Fibroblast of skin of abdomen (primary cell): ENCODE results near the gene FGD3.
A peak's percentile ranks its signal among the peaks of the same experiment; 100 is the strongest.
"Not testable (repeated sequence)": the region's sequence is repeated elsewhere in the genome, so short reads cannot be mapped to it uniquely, and the experiment has no call there.

Source experiments
- DNase-seq: peaks from one replicate; pipeline ENCODE4 v3.0.0-alpha.2; 2013

FGD3 gene

GRCh38 chr9:92978345-92978875, 31.1 kb downstream of the FGD3 start:
- DNase-seq = no peak

- DNase-seq = no peak
These were observed 32.1 kb downstream of the FGD3 start for GRCh38 chr9:92979283-92980056.

- no peak for DNase-seq
These were observed 32.9 kb downstream of the FGD3 start for GRCh38 chr9:92980085-92980745.

- DNase-seq = no peak
These were observed 34.8 kb downstream of the FGD3 start for GRCh38 chr9:92982130-92982529.

- no peak for DNase-seq
These were observed 36.8 kb downstream of the FGD3 start for GRCh38 chr9:92983984-92984589.

GRCh38 chr9:92984976-92985375, 37.7 kb downstream of the FGD3 start:
- DNase-seq = no peak

- DNase-seq = no peak
These were observed 39.1 kb downstream of the FGD3 start for GRCh38 chr9:92986176-92987119.

- DNase-seq = no peak
These were observed 41.0 kb downstream of the FGD3 start for GRCh38 chr9:92988215-92988768.

- no peak for DNase-seq
These were observed 42.2 kb downstream of the FGD3 start for GRCh38 chr9:92989561-92989960.

GRCh38 chr9:92990461-92990860, 43.1 kb downstream of the FGD3 start:
- DNase-seq = no peak

- no peak for DNase-seq
These were observed 45.2 kb downstream of the FGD3 start for GRCh38 chr9:92992549-92992948.

- DNase-seq = not testable (repeated sequence)
These were observed 51.5 kb downstream of the FGD3 start for GRCh38 chr9:92998871-92999270.

GRCh38 chr9:93001031-93001430, 53.7 kb downstream of the FGD3 start:
- no peak for DNase-seq

GRCh38 chr9:93002700-93003099, 55.4 kb downstream of the FGD3 start:
- DNase-seq = no peak

- peak; percentile 10 for DNase-seq
These were observed 56.5 kb downstream of the FGD3 start for GRCh38 chr9:93003552-93004407.

GRCh38 chr9:93004561-93004960, 57.2 kb downstream of the FGD3 start:
- no peak for DNase-seq

GRCh38 chr9:93005876-93006275, 58.6 kb downstream of the FGD3 start:
- no peak for DNase-seq

GRCh38 chr9:93007529-93008058, 60.3 kb downstream of the FGD3 start:
- no peak for DNase-seq

- no peak for DNase-seq
These were observed 61.1 kb downstream of the FGD3 start for GRCh38 chr9:93008457-93008856.

- no peak for DNase-seq
These were observed 62.2 kb downstream of the FGD3 start for GRCh38 chr9:93009337-93010015.
